AG09319 (cell line): ENCODE measurements around the gene PRR36.

Experiments
- DNase-seq: peaks from one replicate; pipeline ENCODE4 v3.0.0-alpha.2; 2010; ENCODE audit warnings: low read depth; ENCODE audit errors: extremely low read depth
- CTCF ChIP-seq: IDR thresholded peaks from 2 replicates; pipeline ENCODE4 v1.5.1; 2011; ENCODE audit warnings: low read depth, mild to moderate bottlenecking, inconsistent platforms, low read length, moderate library complexity

The PRR36 gene

GRCh38 chr19:7911508-7912143 is 37.4 kb upstream of the PRR36 start:
- DNase-seq: no peak
- TF ChIP-seq CTCF: no peak

GRCh38 chr19:7910321-7911161 is 36.4 kb upstream of the PRR36 start:
- no peak for DNase-seq
- TF ChIP-seq CTCF: no peak

GRCh38 chr19:7909471-7910067 is 35.4 kb upstream of the PRR36 start:
- no peak for DNase-seq
- no peak for TF ChIP-seq CTCF

- TF ChIP-seq CTCF: no peak
- no peak for DNase-seq
Observed at GRCh38 chr19:7908742-7909461, 34.7 kb upstream of the PRR36 start.

GRCh38 chr19:7908078-7908699 is 34.0 kb upstream of the PRR36 start:
- no peak for DNase-seq
- TF ChIP-seq CTCF: no peak

- no peak for DNase-seq
- no peak for TF ChIP-seq CTCF
Observed at GRCh38 chr19:7907544-7907943, 33.4 kb upstream of the PRR36 start.
